ENCODE results near the gene REXO5. TPM values are rescaled to one million over a fixed set of nuclear protein-coding genes. Genes with fewer than 3 reads are reported as not detected.

Gene REXO5
- total and polyA plus RNA-seq, 9 of the 15 experiments (the other 6 are each of a cell fraction or from before 2014, with no cell fraction given), result 10.5 to 45.1 (median 25.4) TPM

GRCh38 chr16:20826039-20826566 is 19.8 kb downstream of the REXO5 start (continued):
- TF ChIP-seq RREB1 (CRISPR knock-in tag; IDR thresholded peaks at IDR 0.05) (0 out of 2 replicates have a peak, but pooled peaks have one; percentile 44), BCOR (IDR thresholded peaks at IDR 0.05) (peak; percentile 37; the same call in 1 of the 2 replicates), NR2C1 (IDR thresholded peaks at IDR 0.05) (peak; percentile 57), NR2C1 (tag; IDR thresholded peaks at IDR 0.05) (peak; percentile 85), ZNF175 (CRISPR knock-in tag; IDR thresholded peaks at IDR 0.05; ENCODE audit: low read depth) (peak; percentile 65; the same call in 1 of the 2 replicates), CTBP1 (IDR thresholded peaks at IDR 0.05; ENCODE audit: borderline replicate concordance) (peak; percentile 72; the same call in 1 of the 2 replicates), ZNF584 (CRISPR knock-in tag; IDR thresholded peaks at IDR 0.05; ENCODE audit: low read depth) (peak; percentile 41; the same call in 1 of the 2 replicates), HDAC2 (IDR thresholded peaks at IDR 0.05) (peak; percentile 99), ELF4 (CRISPR knock-in tag; IDR thresholded peaks at IDR 0.05) (0 out of 2 replicates have a peak, but pooled peaks have one; percentile 64), ZNF184 (CRISPR knock-in tag; IDR thresholded peaks at IDR 0.05) (no peak), ZBTB40 (IDR thresholded peaks at IDR 0.05) (no peak), ZBTB40 (CRISPR knock-in tag; IDR thresholded peaks at IDR 0.05) (no peak), MEF2D (tag; conservative IDR thresholded peaks at IDR 0.05; ENCODE audit: low read depth) (peak; percentile 71; the same call in 1 of the 2 replicates), CBFA2T3 (IDR thresholded peaks at IDR 0.05) (peak; percentile 96), SREBF2 (CRISPR knock-in tag; IDR thresholded peaks at IDR 0.05) (no peak)
